Measurements from ENCODE around the gene CFAP100.

The CFAP100 gene

DNA sequence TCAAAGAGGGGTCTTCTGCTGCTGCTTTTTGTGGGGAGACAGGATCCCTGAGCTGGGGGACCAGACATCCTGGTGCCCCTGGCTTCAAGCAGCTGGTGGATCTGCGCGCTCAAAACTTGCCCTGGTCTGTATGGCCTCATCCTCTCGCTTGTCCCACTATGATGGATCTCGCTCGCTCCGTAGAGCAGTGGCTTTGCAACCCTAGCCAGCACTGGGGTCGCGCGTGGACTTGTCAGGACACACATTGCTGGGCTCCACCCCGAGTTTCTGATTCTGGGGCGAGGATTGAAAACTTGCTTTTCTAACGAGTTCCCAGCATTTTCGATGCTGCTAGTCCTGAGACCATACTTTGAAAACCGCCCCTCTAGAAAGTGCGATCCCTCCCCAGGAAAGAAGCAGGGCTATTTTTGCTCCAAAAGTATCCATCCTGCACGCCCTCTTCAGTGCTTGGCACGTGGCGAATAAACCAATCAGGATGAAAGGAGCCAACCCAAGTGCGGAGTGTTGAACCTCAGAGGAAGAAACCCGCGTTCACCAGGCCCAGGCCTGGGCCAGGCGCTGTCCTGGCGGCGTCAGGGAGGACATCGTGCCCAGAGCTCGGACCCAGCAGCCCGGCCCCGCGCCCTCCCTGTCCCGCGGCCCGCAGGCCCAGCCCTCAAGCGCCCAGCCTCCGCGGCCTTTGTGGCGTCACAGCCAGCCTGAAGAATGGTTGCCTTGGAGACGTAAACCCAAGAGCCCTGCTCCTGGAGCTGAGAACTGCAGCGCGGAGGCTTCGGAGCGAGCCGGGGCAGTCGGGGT lies at the start of gene CFAP100:
TSS of gene CFAP100 (plus strand) at position 731 of the 798 bp plus-strand sequence. CDS start 1,092 bp downstream, outside the sequence.
- no peak within 1 kb of the TSS for H2AFZ ChIP-seq (ENCODE audit: low read length, unreplicated experiment)
- H3K79me2 ChIP-seq (ENCODE audit: control insufficient read depth, insufficient read depth, low read length, unreplicated experiment): no peaks in the 10 kb centered on the region
- peaks cover 64% of the 10 kb centered on the region for H3K27me3 ChIP-seq (ENCODE audit: insufficient read depth, low read length)
- no peaks in the 10 kb centered on the region for H3K4me1 ChIP-seq (ENCODE audit: control insufficient read depth, insufficient read depth, low read length, unreplicated experiment)
- no peaks in the 10 kb centered on the region for H3K36me3 ChIP-seq (ENCODE audit: insufficient read depth, low read length)
- peak within 1 kb of the TSS; percentile 47 for H3K4me3 ChIP-seq (ENCODE audit: low read depth, low read length)
- H3K27ac ChIP-seq (ENCODE audit: low read depth, low read length): no peak within 1 kb of the TSS

DNA sequence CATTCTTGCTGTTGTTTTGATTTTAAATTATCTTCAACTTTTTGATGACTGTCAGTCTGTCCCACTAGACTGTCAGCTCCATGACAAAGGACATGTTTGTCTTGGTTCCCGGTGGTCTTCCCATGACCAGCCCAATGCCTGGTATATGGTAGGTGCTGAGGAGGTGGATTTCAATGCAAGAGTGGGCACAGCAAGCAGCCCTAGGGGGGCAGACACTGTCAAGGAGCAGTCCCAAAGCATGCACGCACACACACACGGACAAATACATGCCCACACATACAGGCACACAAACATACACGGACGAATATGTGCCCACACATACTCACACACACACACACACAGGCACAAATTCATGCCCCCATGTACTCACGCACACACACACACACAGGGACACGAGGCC lies 49.5 kb upstream of the CFAP100 start:
- Histone ChIP-seq H3K36me3 (ENCODE audit: insufficient read depth, low read length) (no peaks in the 10 kb centered on the region), H3K4me1 (ENCODE audit: control insufficient read depth, insufficient read depth, low read length, unreplicated experiment) (peaks cover 6% of the 10 kb centered on the region), H3K27ac (ENCODE audit: low read depth, low read length) (no peak overlapping the region), H3K4me3 (ENCODE audit: low read depth, low read length) (no peak overlapping the region), H3K27me3 (ENCODE audit: insufficient read depth, low read length) (no peaks in the 10 kb centered on the region), H3K79me2 (ENCODE audit: control insufficient read depth, insufficient read depth, low read length, unreplicated experiment) (no peaks in the 10 kb centered on the region), H2AFZ (ENCODE audit: low read length, unreplicated experiment) (no peak overlapping the region)

- Histone ChIP-seq H3K36me3 (ENCODE audit: insufficient read depth, low read length) (no peaks in the 10 kb centered on the region), H3K79me2 (ENCODE audit: control insufficient read depth, insufficient read depth, low read length, unreplicated experiment) (no peaks in the 10 kb centered on the region), H3K27ac (ENCODE audit: low read depth, low read length) (no peak overlapping the region), H3K4me3 (ENCODE audit: low read depth, low read length) (no peak overlapping the region), H2AFZ (ENCODE audit: low read length, unreplicated experiment) (no peak overlapping the region), H3K4me1 (ENCODE audit: control insufficient read depth, insufficient read depth, low read length, unreplicated experiment) (peaks cover 2% of the 10 kb centered on the region), H3K27me3 (ENCODE audit: insufficient read depth, low read length) (no peaks in the 10 kb centered on the region)
Observed at GRCh38 chr3:126345641-126346460, 48.9 kb upstream of the CFAP100 start.

GRCh38 chr3:126346466-126346865 lies 48.2 kb upstream of the CFAP100 start:
- H2AFZ ChIP-seq (ENCODE audit: low read length, unreplicated experiment): no peak overlapping the region
- H3K27ac ChIP-seq (ENCODE audit: low read depth, low read length): no peak overlapping the region
- H3K4me1 ChIP-seq (ENCODE audit: control insufficient read depth, insufficient read depth, low read length, unreplicated experiment): peaks cover 2% of the 10 kb centered on the region
- H3K4me3 ChIP-seq (ENCODE audit: low read depth, low read length): no peak overlapping the region
- H3K36me3 ChIP-seq (ENCODE audit: insufficient read depth, low read length): no peaks in the 10 kb centered on the region
- no peaks in the 10 kb centered on the region for H3K79me2 ChIP-seq (ENCODE audit: control insufficient read depth, insufficient read depth, low read length, unreplicated experiment)
- H3K27me3 ChIP-seq (ENCODE audit: insufficient read depth, low read length): no peaks in the 10 kb centered on the region

GRCh38 chr3:126347543-126348161 lies 47.1 kb upstream of the CFAP100 start:
- H3K27ac ChIP-seq (ENCODE audit: low read depth, low read length): no peak overlapping the region
- no peak overlapping the region for H2AFZ ChIP-seq (ENCODE audit: low read length, unreplicated experiment)
- H3K4me3 ChIP-seq (ENCODE audit: low read depth, low read length): no peak overlapping the region
- no peaks in the 10 kb centered on the region for H3K27me3 ChIP-seq (ENCODE audit: insufficient read depth, low read length)
- H3K4me1 ChIP-seq (ENCODE audit: control insufficient read depth, insufficient read depth, low read length, unreplicated experiment): peaks cover 6% of the 10 kb centered on the region
- no peaks in the 10 kb centered on the region for H3K79me2 ChIP-seq (ENCODE audit: control insufficient read depth, insufficient read depth, low read length, unreplicated experiment)
- H3K36me3 ChIP-seq (ENCODE audit: insufficient read depth, low read length): no peaks in the 10 kb centered on the region

DNA sequence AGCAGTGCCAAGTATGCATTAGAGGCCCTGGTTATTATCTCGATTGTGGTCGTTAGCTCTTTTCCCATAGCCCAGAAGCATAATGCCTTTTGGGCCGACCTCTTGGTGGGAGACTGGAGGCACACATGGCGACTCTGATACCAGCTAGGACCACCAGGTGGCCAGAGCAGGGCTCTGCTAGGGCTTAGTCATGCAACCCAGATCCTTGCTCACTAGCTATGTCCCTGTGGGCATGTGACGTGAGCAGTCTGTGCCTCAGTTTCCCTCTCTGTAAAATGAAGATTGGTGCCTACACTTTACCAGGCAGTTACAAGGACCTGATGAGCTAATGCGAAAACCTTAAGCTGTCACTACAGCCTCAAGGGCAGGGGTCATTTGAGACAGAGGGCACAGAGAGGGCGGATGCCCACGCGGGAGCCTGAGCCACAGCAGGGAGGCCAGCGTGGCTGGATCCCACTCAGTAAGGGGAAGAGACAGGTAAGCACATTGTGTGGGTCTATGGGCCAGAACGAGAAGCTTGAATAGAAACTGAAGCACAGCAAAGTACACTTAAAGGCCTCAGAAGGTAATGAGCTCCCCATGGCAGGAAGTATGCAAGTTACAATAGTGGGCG lies 46.3 kb upstream of the CFAP100 start:
- Histone ChIP-seq H2AFZ (ENCODE audit: low read length, unreplicated experiment) (no peak overlapping the region), H3K4me1 (ENCODE audit: control insufficient read depth, insufficient read depth, low read length, unreplicated experiment) (peaks cover 10% of the 10 kb centered on the region), H3K79me2 (ENCODE audit: control insufficient read depth, insufficient read depth, low read length, unreplicated experiment) (no peaks in the 10 kb centered on the region), H3K27ac (ENCODE audit: low read depth, low read length) (no peak overlapping the region), H3K4me3 (ENCODE audit: low read depth, low read length) (no peak overlapping the region), H3K27me3 (ENCODE audit: insufficient read depth, low read length) (no peaks in the 10 kb centered on the region), H3K36me3 (ENCODE audit: insufficient read depth, low read length) (no peaks in the 10 kb centered on the region)

GRCh38 chr3:126349071-126349470 lies 45.6 kb upstream of the CFAP100 start:
- peaks cover 17% of the 10 kb centered on the region for H3K4me1 ChIP-seq (ENCODE audit: control insufficient read depth, insufficient read depth, low read length, unreplicated experiment)
- H3K36me3 ChIP-seq (ENCODE audit: insufficient read depth, low read length): no peaks in the 10 kb centered on the region
- H3K27ac ChIP-seq (ENCODE audit: low read depth, low read length): no peak overlapping the region
- no peak overlapping the region for H2AFZ ChIP-seq (ENCODE audit: low read length, unreplicated experiment)
- H3K27me3 ChIP-seq (ENCODE audit: insufficient read depth, low read length): no peaks in the 10 kb centered on the region
- no peaks in the 10 kb centered on the region for H3K79me2 ChIP-seq (ENCODE audit: control insufficient read depth, insufficient read depth, low read length, unreplicated experiment)
- no peak overlapping the region for H3K4me3 ChIP-seq (ENCODE audit: low read depth, low read length)

GRCh38 chr3:126349611-126350501 lies 44.9 kb upstream of the CFAP100 start:
- H3K4me3 ChIP-seq (ENCODE audit: low read depth, low read length): no peak overlapping the region
- H3K4me1 ChIP-seq (ENCODE audit: control insufficient read depth, insufficient read depth, low read length, unreplicated experiment): peaks cover 20% of the 10 kb centered on the region
- no peak overlapping the region for H2AFZ ChIP-seq (ENCODE audit: low read length, unreplicated experiment)
- H3K79me2 ChIP-seq (ENCODE audit: control insufficient read depth, insufficient read depth, low read length, unreplicated experiment): no peaks in the 10 kb centered on the region
- H3K27ac ChIP-seq (ENCODE audit: low read depth, low read length): no peak overlapping the region
- H3K27me3 ChIP-seq (ENCODE audit: insufficient read depth, low read length): no peaks in the 10 kb centered on the region
- H3K36me3 ChIP-seq (ENCODE audit: insufficient read depth, low read length): no peaks in the 10 kb centered on the region

GRCh38 chr3:126350502-126351085 lies 44.1 kb upstream of the CFAP100 start:
- H2AFZ ChIP-seq (ENCODE audit: low read length, unreplicated experiment): no peak overlapping the region
- no peaks in the 10 kb centered on the region for H3K36me3 ChIP-seq (ENCODE audit: insufficient read depth, low read length)
- peaks cover 25% of the 10 kb centered on the region for H3K4me1 ChIP-seq (ENCODE audit: control insufficient read depth, insufficient read depth, low read length, unreplicated experiment)
- H3K79me2 ChIP-seq (ENCODE audit: control insufficient read depth, insufficient read depth, low read length, unreplicated experiment): no peaks in the 10 kb centered on the region
- no peak overlapping the region for H3K4me3 ChIP-seq (ENCODE audit: low read depth, low read length)
- H3K27ac ChIP-seq (ENCODE audit: low read depth, low read length): no peak overlapping the region
- H3K27me3 ChIP-seq (ENCODE audit: insufficient read depth, low read length): no peaks in the 10 kb centered on the region
